ENCODE data around the gene SLC35G2.
A peak's percentile ranks its signal among the peaks of the same experiment; 100 is the strongest.
"Not testable (repeated sequence)": the region's sequence is repeated elsewhere in the genome, so short reads cannot be mapped to it uniquely, and the experiment has no call there.

Gene SLC35G2

GRCh38 chr3:136818769-136819391 lies at the start of gene SLC35G2:
SLC35G2 (plus strand) TSS chr3:136819126; CDS start chr3:136854461, 35,335 bp downstream.
- no peak for DNase-seq (ENCODE audit: low spot score)

GRCh38 chr3:136772709-136773108 lies 46.2 kb upstream of the SLC35G2 start:
- peak; percentile 63 for DNase-seq (ENCODE audit: low spot score)

GRCh38 chr3:136778865-136779264 lies 40.1 kb upstream of the SLC35G2 start:
- DNase-seq (ENCODE audit: low spot score) = peak; percentile 42

GRCh38 chr3:136780741-136781140 lies 38.2 kb upstream of the SLC35G2 start:
- DNase-seq (ENCODE audit: low spot score) = no peak

GRCh38 chr3:136783708-136784191 lies 35.2 kb upstream of the SLC35G2 start:
- no peak for DNase-seq (ENCODE audit: low spot score)

- peak; percentile 19 for DNase-seq (ENCODE audit: low spot score)
Observed at GRCh38 chr3:136787349-136787748, 31.6 kb upstream of the SLC35G2 start.

GRCh38 chr3:136788154-136788553 lies 30.8 kb upstream of the SLC35G2 start:
- DNase-seq (ENCODE audit: low spot score) = no peak

GRCh38 chr3:136789976-136790375 lies 28.9 kb upstream of the SLC35G2 start:
- no peak for DNase-seq (ENCODE audit: low spot score)

GRCh38 chr3:136790786-136791185 lies 28.1 kb upstream of the SLC35G2 start:
- DNase-seq (ENCODE audit: low spot score) = no peak

- DNase-seq (ENCODE audit: low spot score) = no peak
Observed at GRCh38 chr3:136792556-136793330, 26.2 kb upstream of the SLC35G2 start.

GRCh38 chr3:136801146-136801545 lies 17.8 kb upstream of the SLC35G2 start:
- DNase-seq (ENCODE audit: low spot score) = not testable (repeated sequence)

- no peak for DNase-seq (ENCODE audit: low spot score)
Observed at GRCh38 chr3:136802481-136802996, 16.4 kb upstream of the SLC35G2 start.

GRCh38 chr3:136804141-136804540 lies 14.8 kb upstream of the SLC35G2 start:
- no peak for DNase-seq (ENCODE audit: low spot score)

- no peak for DNase-seq (ENCODE audit: low spot score)
Observed at GRCh38 chr3:136804813-136805212, 14.1 kb upstream of the SLC35G2 start.

GRCh38 chr3:136805795-136806194 lies 13.1 kb upstream of the SLC35G2 start:
- DNase-seq (ENCODE audit: low spot score) = no peak

GRCh38 chr3:136811701-136812100 lies 7.2 kb upstream of the SLC35G2 start:
- no peak for DNase-seq (ENCODE audit: low spot score)

GRCh38 chr3:136817448-136817847 lies 1.5 kb upstream of the SLC35G2 start:
- no peak for DNase-seq (ENCODE audit: low spot score)

GRCh38 chr3:136818191-136818768 lies 646 bp upstream of the SLC35G2 start:
- DNase-seq (ENCODE audit: low spot score) = peak; percentile 66

- peak; percentile 78 for DNase-seq (ENCODE audit: low spot score)
Observed at GRCh38 chr3:136819392-136819730, 435 bp downstream of the SLC35G2 start.

GRCh38 chr3:136819731-136820679 lies 1.1 kb downstream of the SLC35G2 start:
- no peak for DNase-seq (ENCODE audit: low spot score)

GRCh38 chr3:136831461-136831860 lies 12.5 kb downstream of the SLC35G2 start:
- DNase-seq (ENCODE audit: low spot score) = no peak
